GM12892 (cell line): ENCODE measurements around the gene SMOC2.

Experiments
- POLR2A ChIP-seq: IDR thresholded peaks from 2 replicates; pipeline ENCODE4 v1.6.1; 2011; ENCODE audit warnings: low read depth, low read length, control low read depth
- POLR2AphosphoS5 ChIP-seq: IDR thresholded peaks from 2 replicates; pipeline ENCODE4 v1.6.1; 2011; ENCODE audit warnings: low read depth, low read length, control low read depth
- TAF1 ChIP-seq: IDR thresholded peaks from 2 replicates; pipeline ENCODE4 v1.6.1; 2011; ENCODE audit warnings: low read depth, mild to moderate bottlenecking, control low read depth, low read length, borderline replicate concordance

GRCh38 chr6:168441434-168442391, 729 bp downstream of the SMOC2 start:
- TF ChIP-seq POLR2AphosphoS5 (no peak), POLR2A (no peak), TAF1 (no peak)
